Astrocyte of the cerebellum (primary cell): ENCODE measurements around the gene PPP1R16B.

Experiments
- DNase-seq: peaks from one replicate; pipeline ENCODE4 v3.0.0-alpha.2; 2011; ENCODE audit warnings: low read depth
- H3K4me3 ChIP-seq: 2 replicates; pipeline ENCODE4 v1.5.1; 2011; ENCODE audit warnings: mild to moderate bottlenecking, low read depth, low read length, moderate library complexity
- CTCF ChIP-seq: IDR thresholded peaks from 2 replicates; pipeline ENCODE4 v1.5.1; 2012; ENCODE audit warnings: low read length, low read depth, moderate library complexity, mild to moderate bottlenecking; ENCODE audit errors: missing control alignments
- in situ Hi-C: cut with HindIII; loops from 2 replicates; pipeline ENCODE4 v1.10.0; 2017; ENCODE audit warnings: low sequenced_read_pairs

The PPP1R16B gene

GRCh38 chr20:38961530-38962043 is 156.1 kb downstream of the PPP1R16B start:
- no peak for TF ChIP-seq CTCF
- in situ Hi-C loops, result no loop called here
- H3K4me3 ChIP-seq, result peak overlapping the region; percentile 82
- no peak for DNase-seq

GRCh38 chr20:38962044-38962927 is 156.8 kb downstream of the PPP1R16B start, which contains the start of gene DHX35:
TSS of gene DHX35 (plus strand) at chr20:38962344. CDS start at chr20:38962368, 24 bp downstream.
- peak; percentile 88 for DNase-seq
- TF ChIP-seq CTCF, result peak; percentile 50
- H3K4me3 ChIP-seq, result peak within 1 kb of the TSS; percentile 82
- in situ Hi-C loops, result no loop called here

DNA sequence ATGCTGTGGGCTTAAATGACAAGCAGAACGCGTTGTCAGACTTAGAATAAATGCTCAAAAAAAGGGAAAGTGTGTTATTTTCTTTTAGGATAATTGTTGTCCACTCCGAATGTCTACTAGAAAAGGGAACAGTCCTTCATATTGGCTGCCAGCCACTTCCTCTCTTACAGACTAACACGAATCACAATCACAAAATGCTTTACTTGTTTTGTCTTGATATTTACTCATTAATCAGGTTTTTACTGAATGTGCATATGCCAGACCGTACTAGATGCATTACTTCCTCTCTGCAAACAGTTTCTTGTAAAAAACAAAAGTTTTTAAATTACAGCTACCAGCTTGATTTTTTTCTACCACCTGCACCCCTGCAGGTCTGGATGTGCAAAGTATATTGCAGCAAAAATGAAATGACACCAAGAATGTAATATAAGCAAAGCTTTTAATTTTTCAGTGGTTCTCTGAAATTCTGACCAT is 157.5 kb downstream of the PPP1R16B start:
- in situ Hi-C loops, result no loop called here
- TF ChIP-seq CTCF, result no peak
- peak overlapping the region; percentile 82 for H3K4me3 ChIP-seq
- no peak for DNase-seq

- TF ChIP-seq CTCF, result no peak
- DNase-seq, result no peak
- no peak overlapping the region for H3K4me3 ChIP-seq
- in situ Hi-C loops, result no loop called here
Observed at GRCh38 chr20:38963745-38964144, 158.2 kb downstream of the PPP1R16B start.

GRCh38 chr20:38965264-38965663 is 159.8 kb downstream of the PPP1R16B start:
- TF ChIP-seq CTCF, result no peak

GRCh38 chr20:38968090-38968489 is 162.6 kb downstream of the PPP1R16B start:
- in situ Hi-C loops, result no loop called here

More at GRCh38 chr20:38965264-38965663, 159.8 kb downstream of the PPP1R16B start:
- H3K4me3 ChIP-seq, result no peak overlapping the region
- no peak for DNase-seq
- in situ Hi-C loops, result no loop called here

More at GRCh38 chr20:38968090-38968489, 162.6 kb downstream of the PPP1R16B start:
- TF ChIP-seq CTCF, result no peak
- no peak for DNase-seq
- H3K4me3 ChIP-seq, result no peak overlapping the region
